ENCODE results near the gene PHACTR1. TPM values are rescaled to one million over a fixed set of nuclear protein-coding genes. Genes with fewer than 3 reads are reported as not detected.
"Not testable (repeated sequence)": the region's sequence is repeated elsewhere in the genome, so short reads cannot be mapped to it uniquely, and the experiment has no call there.

PHACTR1 gene
- total RNA-seq, 4 donors from 2014 or later, result 12.6 to 17.7 (median 17.1) TPM

- DNase-seq (ENCODE audit: low spot score) (no peak), ATAC-seq (ENCODE audit: low FRiP score) (no peak)
- TF ChIP-seq CTCF (IDR thresholded peaks at IDR 0.05), result no peak
These were observed 2.5 kb downstream of the PHACTR1 start for GRCh38 chr6:12719017-12719416.

GRCh38 chr6:12720310-12720709, 3.7 kb downstream of the PHACTR1 start:
- no peak for TF ChIP-seq CTCF (IDR thresholded peaks at IDR 0.05)
- DNase-seq (ENCODE audit: low spot score) (no peak), ATAC-seq (ENCODE audit: low FRiP score) (no peak)

GRCh38 chr6:12725263-12725662, 8.7 kb downstream of the PHACTR1 start:
- ATAC-seq (ENCODE audit: low FRiP score) (no peak), DNase-seq (ENCODE audit: low spot score) (no peak)
- TF ChIP-seq CTCF (IDR thresholded peaks at IDR 0.05), result no peak

- DNase-seq (ENCODE audit: low spot score) (no peak), ATAC-seq (ENCODE audit: low FRiP score) (no peak)
- TF ChIP-seq CTCF (IDR thresholded peaks at IDR 0.05), result no peak
These were observed 12.9 kb downstream of the PHACTR1 start for GRCh38 chr6:12729467-12729866.

GRCh38 chr6:12730809-12731208, 14.2 kb downstream of the PHACTR1 start:
- not testable (repeated sequence) for DNase-seq (ENCODE audit: low spot score); ATAC-seq (ENCODE audit: low FRiP score)

- no peak for TF ChIP-seq CTCF (IDR thresholded peaks at IDR 0.05)
- DNase-seq (ENCODE audit: low spot score) (no peak), ATAC-seq (ENCODE audit: low FRiP score) (no peak)
These were observed 17.3 kb downstream of the PHACTR1 start for GRCh38 chr6:12733876-12734275.

GRCh38 chr6:12735786-12736185, 19.2 kb downstream of the PHACTR1 start:
- ATAC-seq (ENCODE audit: low FRiP score) (no peak), DNase-seq (ENCODE audit: low spot score) (no peak)
- TF ChIP-seq CTCF (IDR thresholded peaks at IDR 0.05), result no peak

GRCh38 chr6:12748411-12748810, 31.8 kb downstream of the PHACTR1 start:
- DNase-seq (ENCODE audit: low spot score) (no peak), ATAC-seq (ENCODE audit: low FRiP score) (no peak)
- no peak for TF ChIP-seq CTCF (IDR thresholded peaks at IDR 0.05)
